HCT116 (cell line): ENCODE results near the gene C1orf159.

ENCODE experiments used
- CTCF ChIP-seq, 3 experiments: fragments of 200-600 bp in 1 of 3; sonication (generic) in 1 of 3; IDR thresholded peaks in 2 of 3; conservative IDR thresholded peaks in 1 of 3; 2 replicates each; pipeline ENCODE4 v1.5.1; 2012 to 2017; ENCODE audit warnings: low read depth in 2 of 3, low read length in 2 of 3, antibody characterized with exemption in 1 of 3, borderline replicate concordance in 1 of 3, control low read depth in 1 of 3, mild to moderate bottlenecking in 1 of 3, mixed read lengths in 1 of 3, mixed run types in 1 of 3, moderate library complexity in 1 of 3; ENCODE audit not compliant: insufficient read depth in 1 of 3
- EZH2 ChIP-seq: fragments of 200-600 bp; sonication (generic); IDR thresholded peaks from 2 replicates; pipeline ENCODE4 v1.6.1; 2017; ENCODE audit warnings: antibody characterized with exemption, mixed run types
- EZH2phosphoT487 ChIP-seq: fragments of 200-600 bp; IDR thresholded peaks from 2 replicates; pipeline ENCODE4 v1.6.1; 2018; ENCODE audit warnings: antibody characterized with exemption, borderline replicate concordance
- POLR2A ChIP-seq: IDR thresholded peaks from 2 replicates; pipeline ENCODE4 v1.7.0; 2011; ENCODE audit warnings: borderline replicate concordance; ENCODE audit not compliant: insufficient read depth, insufficient read length; ENCODE audit errors: extremely low read depth
- POLR2AphosphoS5 ChIP-seq: IDR thresholded peaks from 2 replicates; pipeline ENCODE4 v1.6.1; 2011; ENCODE audit warnings: mild to moderate bottlenecking, low read depth, low read length, moderate library complexity
- REST ChIP-seq: IDR thresholded peaks from 2 replicates; pipeline ENCODE4 v1.6.1; 2012; ENCODE audit warnings: low read depth
- SIN3A ChIP-seq: IDR thresholded peaks from 2 replicates; pipeline ENCODE4 v1.6.1; 2012; ENCODE audit warnings: low read depth

GRCh38 chr1:1109743-1110142 lies 6.1 kb downstream of the C1orf159 start:
- no peak for TF ChIP-seq CTCF (IDR thresholded peaks at IDR 0.05 in 2 of 3, conservative IDR thresholded peaks at IDR 0.05 in 1 of 3; ENCODE audit: borderline replicate concordance in 1 of 3, insufficient read depth in 1 of 3, low read depth in 2 of 3, low read length in 2 of 3)
- TF ChIP-seq POLR2AphosphoS5 = no peak
- TF ChIP-seq POLR2A = no peak
- TF ChIP-seq EZH2 = no peak
- TF ChIP-seq EZH2phosphoT487 = no peak
- TF ChIP-seq REST = no peak
- no peak for TF ChIP-seq SIN3A
